ENCODE results near the gene TDRD5. TPM values are rescaled to one million over a fixed set of nuclear protein-coding genes. Genes with fewer than 3 reads are reported as not detected.

The TDRD5 gene

GRCh38 chr1:179731643-179732042, 140.0 kb downstream of the TDRD5 start:
- Histone ChIP-seq H3K79me2 (ENCODE audit: control insufficient read depth, insufficient read depth, low read length) (no peaks in the 10 kb centered on the region), H3K27ac (ENCODE audit: low read depth, low read length) (no peak overlapping the region), H4K5ac (ENCODE audit: low read length) (no peak overlapping the region), H3K79me1 (ENCODE audit: low read length) (no peaks in the 10 kb centered on the region), H3K23ac (ENCODE audit: low read length) (no peak overlapping the region), H2BK5ac (ENCODE audit: low read length) (no peak overlapping the region), H3K9ac (ENCODE audit: low read length) (no peak overlapping the region), H3K4me2 (ENCODE audit: low read length) (no peak overlapping the region), H3K27me3 (ENCODE audit: insufficient read depth, low read length, poor library complexity) (no peaks in the 10 kb centered on the region), H2AK5ac (ENCODE audit: low read length) (no peak overlapping the region), H3K18ac (ENCODE audit: low read length) (no peak overlapping the region), H3K4me1 (ENCODE audit: control insufficient read depth, low read depth, low read length) (no peaks in the 10 kb centered on the region), H3K4me3 (ENCODE audit: low read length) (no peak overlapping the region), H2BK120ac (ENCODE audit: low read depth, low read length) (no peak overlapping the region), H4K8ac (ENCODE audit: low read depth, low read length) (no peak overlapping the region), H3K4ac (ENCODE audit: low read depth, low read length) (no peak overlapping the region), H2BK15ac (replicated peaks; ENCODE audit: low read depth) (no peak overlapping the region), H3K36me3 (ENCODE audit: control insufficient read depth, insufficient read depth, low read length) (no peaks in the 10 kb centered on the region), H3K56ac (ENCODE audit: low read length) (no peak overlapping the region)
- DNase-seq: no peak
- no CpG with 5 or more reads among the region's 4 CpGs for WGBS (ENCODE audit: extremely low coverage, insufficient coverage, low lambda C conversion rate)

Small RNAs within 50 kb of the gene (small RNA-seq; reads per million reads assigned to genes)
- not detected for gene RNU5F-2P (ENCODE audit: insufficient read depth)
